Neuron (in vitro differentiated cells): ENCODE results near the gene ETHE1.

Experiments used
- H2AFZ ChIP-seq: one replicate; pipeline ENCODE4 v1.6.1; 2013; ENCODE audit warnings: low read depth, mild to moderate bottlenecking, inconsistent platforms, low read length, moderate library complexity
- H3K27me3 ChIP-seq: one replicate; pipeline ENCODE4 v1.6.1; 2013; ENCODE audit warnings: low read length; ENCODE audit not compliant: insufficient read depth
- H3K36me3 ChIP-seq: one replicate; pipeline ENCODE4 v1.6.1; 2013; ENCODE audit warnings: low read length; ENCODE audit not compliant: insufficient read depth
- H3K4me1 ChIP-seq: one replicate; pipeline ENCODE4 v1.6.1; 2013; ENCODE audit warnings: low read length; ENCODE audit not compliant: insufficient read depth
- H3K4me3 ChIP-seq: 2 replicates; pipeline ENCODE4 v1.5.1; 2013; ENCODE audit warnings: mild to moderate bottlenecking, low read length, moderate library complexity
- H3K9me3 ChIP-seq: one replicate; pipeline ENCODE4 v1.6.1; 2013; ENCODE audit warnings: low read length

ETHE1 gene

GRCh38 chr19:43468354-43469159 lies 58.4 kb downstream of the ETHE1 start:
- Histone ChIP-seq H3K36me3 (no peaks in the 10 kb centered on the region), H3K4me3 (no peak overlapping the region), H3K4me1 (peaks cover 8% of the 10 kb centered on the region), H3K9me3 (no peaks in the 10 kb centered on the region), H3K27me3 (no peaks in the 10 kb centered on the region), H2AFZ (no peak overlapping the region)

DNA sequence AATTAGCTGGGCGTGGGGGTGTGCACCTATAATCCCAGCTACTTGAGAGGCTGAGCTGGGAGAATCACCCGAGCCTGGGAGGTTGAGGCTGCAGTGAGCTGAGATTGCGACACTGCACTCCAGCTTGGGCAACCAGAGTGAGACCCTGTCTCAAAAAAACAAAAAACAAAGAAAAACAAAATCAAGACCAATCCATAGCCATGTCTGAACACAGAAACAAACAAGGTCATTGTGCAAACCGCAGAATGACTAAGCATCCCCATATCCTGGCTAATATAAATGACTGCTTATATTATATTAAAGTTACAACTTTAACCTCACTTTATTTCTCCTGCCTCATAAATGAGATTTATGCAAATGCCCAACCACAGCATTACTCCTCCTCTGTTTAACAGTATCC lies 59.3 kb downstream of the ETHE1 start:
- Histone ChIP-seq H3K36me3 (no peaks in the 10 kb centered on the region), H3K4me3 (no peak overlapping the region), H3K27me3 (no peaks in the 10 kb centered on the region), H2AFZ (no peak overlapping the region), H3K4me1 (peaks cover 8% of the 10 kb centered on the region), H3K9me3 (no peaks in the 10 kb centered on the region)

DNA sequence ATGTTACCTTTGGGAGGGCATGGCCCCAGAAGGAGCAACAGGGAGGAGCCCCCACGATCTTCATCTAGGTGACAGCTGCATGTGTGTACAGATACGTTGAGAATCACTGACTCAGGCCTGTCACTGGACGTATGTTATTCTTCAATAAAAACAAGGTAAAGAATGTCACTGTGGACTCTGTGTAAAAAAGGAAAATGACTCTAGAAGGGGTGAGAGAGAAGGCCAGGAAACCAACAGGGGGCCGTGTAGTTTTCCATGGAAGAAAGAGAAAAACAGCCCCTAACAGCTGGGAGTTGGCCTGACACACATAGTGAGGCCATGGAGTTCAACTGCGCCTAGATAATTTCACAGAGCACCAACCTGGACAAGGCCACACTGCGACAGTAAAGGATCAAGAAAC lies 59.7 kb downstream of the ETHE1 start:
- no peaks in the 10 kb centered on the region for H3K27me3 ChIP-seq
- H2AFZ ChIP-seq: no peak overlapping the region
- H3K4me3 ChIP-seq: no peak overlapping the region
- H3K4me1 ChIP-seq: peaks cover 8% of the 10 kb centered on the region
- no peaks in the 10 kb centered on the region for H3K9me3 ChIP-seq
- no peaks in the 10 kb centered on the region for H3K36me3 ChIP-seq

DNA sequence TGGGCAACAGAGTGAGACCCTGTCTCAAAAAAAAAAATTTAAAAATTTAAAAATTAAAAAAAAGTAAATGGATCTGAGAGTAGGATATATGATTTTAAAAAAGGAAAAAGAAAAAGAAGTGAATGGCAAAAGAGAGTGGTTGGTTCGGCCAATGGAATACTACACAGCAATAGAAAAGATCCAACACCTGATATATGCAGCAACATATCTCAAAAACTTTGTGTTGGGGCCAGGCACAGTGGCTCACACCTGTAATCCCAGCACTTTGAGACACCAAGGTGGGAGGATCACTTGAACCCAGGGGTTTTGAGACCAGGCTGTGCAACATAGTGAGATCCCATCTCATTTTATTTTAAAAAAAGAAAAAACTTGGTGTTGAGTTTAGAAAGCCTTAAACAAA lies 60.2 kb downstream of the ETHE1 start:
- Histone ChIP-seq H3K4me1 (peaks cover 8% of the 10 kb centered on the region), H2AFZ (no peak overlapping the region), H3K36me3 (no peaks in the 10 kb centered on the region), H3K4me3 (no peak overlapping the region), H3K9me3 (no peaks in the 10 kb centered on the region), H3K27me3 (no peaks in the 10 kb centered on the region)

GRCh38 chr19:43465468-43466120 lies 61.4 kb downstream of the ETHE1 start, which contains the start of gene LYPD3:
LYPD3 (minus strand) TSS chr19:43465608; CDS start chr19:43465571, 37 bp downstream.
- H2AFZ ChIP-seq: peak within 1 kb of the TSS; percentile 75
- H3K9me3 ChIP-seq: no peaks in the 10 kb centered on the region
- H3K4me3 ChIP-seq: peak within 1 kb of the TSS; percentile 60
- no peaks in the 10 kb centered on the region for H3K27me3 ChIP-seq
- H3K4me1 ChIP-seq: peaks cover 8% of the 10 kb centered on the region
- H3K36me3 ChIP-seq: no peaks in the 10 kb centered on the region

DNA sequence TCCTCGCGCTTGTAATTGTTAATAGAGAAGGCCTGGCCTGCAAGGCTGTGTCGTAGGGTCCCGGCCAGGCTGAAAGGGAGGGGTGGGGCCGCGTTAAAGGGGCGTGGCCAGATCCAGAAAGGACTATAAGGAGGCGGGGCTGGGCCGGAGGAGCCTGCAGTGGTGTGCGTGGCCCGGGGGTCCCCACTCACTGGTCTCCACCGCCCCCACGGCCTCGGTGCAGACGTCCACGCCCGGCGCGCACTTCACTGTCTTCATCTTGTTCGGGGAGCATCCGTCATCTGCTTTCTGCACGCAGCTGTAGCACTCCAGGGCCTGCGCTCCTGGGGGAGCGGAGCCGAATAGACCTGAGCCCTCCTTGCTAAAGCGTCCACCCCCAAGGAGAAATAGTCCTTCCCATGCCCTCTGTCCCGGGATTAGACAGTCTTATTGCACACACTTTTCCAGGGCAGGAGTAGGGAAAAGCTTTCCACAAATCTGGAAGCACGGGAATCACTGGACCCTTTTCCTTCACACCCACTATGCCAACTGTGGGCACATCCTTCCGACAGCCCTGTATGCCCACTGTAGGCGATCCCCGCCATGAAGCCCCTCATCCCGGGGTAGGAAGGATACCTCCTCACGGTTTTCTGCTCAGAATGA lies 62.7 kb downstream of the ETHE1 start:
- no peaks in the 10 kb centered on the region for H3K9me3 ChIP-seq
- no peaks in the 10 kb centered on the region for H3K36me3 ChIP-seq
- peak overlapping the region; percentile 75 for H2AFZ ChIP-seq
- H3K27me3 ChIP-seq: no peaks in the 10 kb centered on the region
- H3K4me1 ChIP-seq: peaks cover 8% of the 10 kb centered on the region
- peak overlapping the region; percentile 60 for H3K4me3 ChIP-seq

DNA sequence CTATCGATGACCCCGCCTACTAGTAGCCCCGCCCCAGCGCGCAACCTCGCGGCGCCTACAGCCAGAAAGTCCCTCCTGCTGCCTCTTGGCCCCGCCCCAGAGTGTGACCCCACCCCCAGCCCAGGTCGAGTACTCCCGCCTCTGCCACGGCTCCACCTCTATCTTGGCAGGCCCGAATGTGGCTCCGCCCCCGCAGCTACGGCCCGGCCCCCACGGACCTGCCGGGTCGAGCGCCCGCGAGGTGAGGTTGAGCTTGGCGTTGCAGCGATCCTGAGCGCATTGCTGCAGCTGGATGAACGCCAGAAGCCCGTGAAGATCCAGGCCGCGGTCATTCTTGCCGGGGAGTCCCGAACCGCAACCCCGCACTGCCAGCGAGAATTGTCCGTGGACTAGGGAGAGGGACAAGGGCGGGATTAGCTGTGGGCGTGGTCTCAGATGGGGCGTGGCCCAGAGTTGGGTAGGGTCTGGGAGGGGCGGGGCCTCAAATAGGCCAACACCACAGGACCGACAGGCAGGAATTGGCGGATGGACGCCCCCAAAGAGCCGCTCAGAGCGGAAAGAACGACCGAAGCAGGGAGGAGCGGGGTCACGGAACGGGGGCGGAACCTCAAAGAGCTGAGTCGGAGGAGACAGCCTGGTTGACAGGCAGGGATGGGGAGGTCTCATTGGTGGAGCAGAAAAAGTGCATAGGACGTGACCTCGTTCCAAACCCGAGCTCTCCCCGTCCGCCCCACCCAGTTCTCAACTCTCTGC lies 63.4 kb downstream of the ETHE1 start:
- H3K36me3 ChIP-seq: no peaks in the 10 kb centered on the region
- no peaks in the 10 kb centered on the region for H3K27me3 ChIP-seq
- peak overlapping the region; percentile 60 for H3K4me3 ChIP-seq
- H3K9me3 ChIP-seq: no peaks in the 10 kb centered on the region
- peaks cover 8% of the 10 kb centered on the region for H3K4me1 ChIP-seq
- peak overlapping the region; percentile 75 for H2AFZ ChIP-seq

DNA sequence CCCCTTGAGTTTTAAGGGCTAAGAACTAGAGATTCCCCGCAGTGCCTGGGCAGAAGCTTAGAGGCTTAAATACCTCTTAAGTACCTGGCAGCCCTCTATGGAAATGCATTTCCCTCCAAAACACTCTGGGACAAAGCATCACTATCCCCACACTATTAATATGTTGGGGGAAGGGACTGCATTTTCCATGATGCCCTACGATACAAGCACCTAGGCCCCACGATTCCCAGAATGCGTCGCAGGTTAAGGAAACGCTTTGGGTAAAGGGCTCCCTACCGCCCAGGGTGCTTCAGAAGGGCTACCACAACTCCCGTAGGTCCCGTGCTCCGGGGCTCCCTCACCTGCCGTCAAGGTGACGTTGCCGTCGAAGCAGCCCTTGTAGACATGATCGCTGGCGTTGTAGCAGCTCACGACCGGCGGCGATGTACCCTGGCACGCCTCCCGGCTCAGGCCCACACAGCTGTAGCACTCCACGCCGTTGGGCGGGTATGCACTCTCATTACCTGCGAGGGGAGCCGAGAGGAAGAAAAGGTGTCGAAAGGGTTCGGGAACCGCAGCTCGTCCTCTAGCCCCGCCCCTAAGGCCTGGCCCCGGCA lies 64.1 kb downstream of the ETHE1 start:
- no peaks in the 10 kb centered on the region for H3K27me3 ChIP-seq
- no peaks in the 10 kb centered on the region for H3K9me3 ChIP-seq
- H2AFZ ChIP-seq: peak overlapping the region; percentile 75
- H3K4me1 ChIP-seq: peaks cover 8% of the 10 kb centered on the region
- H3K36me3 ChIP-seq: no peaks in the 10 kb centered on the region
- peak overlapping the region; percentile 60 for H3K4me3 ChIP-seq

DNA sequence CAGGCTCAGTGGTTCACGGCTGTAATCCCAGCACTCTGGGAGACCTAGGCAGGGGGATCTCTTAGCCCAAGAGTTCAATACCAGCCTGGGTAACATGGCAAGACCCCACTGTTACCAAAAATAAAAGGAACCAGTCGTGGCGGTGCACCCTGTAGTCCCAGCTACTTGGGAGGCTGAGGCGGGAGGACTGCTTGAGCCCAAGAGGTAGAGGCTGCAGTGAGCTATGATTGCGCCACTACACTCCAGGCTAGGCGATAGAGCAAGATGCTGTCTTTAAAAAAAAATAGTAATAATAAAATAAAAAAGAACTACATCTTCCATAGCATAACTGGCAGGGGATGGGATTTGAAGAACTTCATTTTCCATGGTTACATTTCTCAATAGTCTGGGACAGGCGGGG lies 64.6 kb downstream of the ETHE1 start:
- Histone ChIP-seq H3K36me3 (no peaks in the 10 kb centered on the region), H2AFZ (no peak overlapping the region), H3K27me3 (no peaks in the 10 kb centered on the region), H3K4me1 (peaks cover 8% of the 10 kb centered on the region), H3K9me3 (no peaks in the 10 kb centered on the region), H3K4me3 (no peak overlapping the region)

DNA sequence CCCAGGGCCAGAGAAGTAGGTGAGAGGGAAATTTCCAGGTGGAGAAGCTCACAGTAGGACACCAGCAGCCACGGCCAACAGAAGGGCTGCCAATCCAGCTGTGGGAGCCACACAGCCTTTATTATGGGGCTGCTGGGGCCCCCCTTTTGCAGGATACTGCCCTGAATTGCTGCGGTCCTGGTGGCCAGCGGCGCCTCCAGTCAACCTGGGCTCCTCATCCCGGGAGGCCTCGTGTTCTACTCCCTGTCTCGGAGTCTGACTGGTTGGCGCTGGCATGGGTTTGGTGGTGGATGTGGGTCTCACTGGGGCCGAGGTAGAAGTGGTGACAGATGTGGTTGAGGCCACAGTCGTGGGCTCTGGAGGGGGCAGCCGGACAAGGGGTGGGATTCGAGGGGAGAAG lies 65.7 kb downstream of the ETHE1 start:
- Histone ChIP-seq H3K4me1 (peaks cover 8% of the 10 kb centered on the region), H3K36me3 (no peaks in the 10 kb centered on the region), H3K27me3 (no peaks in the 10 kb centered on the region), H3K9me3 (no peaks in the 10 kb centered on the region), H2AFZ (no peak overlapping the region), H3K4me3 (no peak overlapping the region)

DNA sequence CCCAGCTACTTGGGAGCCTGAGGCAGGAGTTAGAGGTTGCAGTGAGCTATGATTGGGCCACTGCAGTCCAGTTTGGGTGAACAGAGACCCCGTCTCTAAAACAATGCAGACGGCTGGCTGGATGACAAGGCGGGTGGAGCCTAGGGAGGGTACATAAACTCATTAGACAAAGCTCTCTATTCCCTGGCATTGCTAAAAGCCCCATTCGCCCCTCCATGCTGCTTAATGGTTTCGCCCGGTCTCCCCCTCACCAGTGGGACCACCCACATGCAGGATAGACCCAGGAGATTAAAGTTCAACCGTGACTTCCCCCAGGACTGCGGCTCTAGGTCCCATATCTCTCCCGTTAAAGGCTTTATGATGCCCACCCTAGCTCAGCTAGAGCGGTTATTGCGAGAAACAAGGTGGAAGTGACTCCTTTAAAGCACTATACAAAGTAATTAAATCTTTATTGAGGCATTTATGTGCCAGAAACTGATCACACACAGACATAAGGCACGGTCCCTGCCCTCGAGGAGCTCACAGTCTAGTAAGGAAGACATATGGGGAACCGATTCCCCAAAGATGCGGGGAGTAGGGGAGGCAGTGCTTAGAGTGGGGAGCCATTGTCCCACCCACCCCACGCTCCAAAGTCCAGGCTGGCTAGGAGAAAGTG lies 66.5 kb downstream of the ETHE1 start:
- Histone ChIP-seq H2AFZ (no peak overlapping the region), H3K4me3 (no peak overlapping the region), H3K36me3 (no peaks in the 10 kb centered on the region), H3K27me3 (no peaks in the 10 kb centered on the region), H3K4me1 (peaks cover 8% of the 10 kb centered on the region), H3K9me3 (no peaks in the 10 kb centered on the region)

DNA sequence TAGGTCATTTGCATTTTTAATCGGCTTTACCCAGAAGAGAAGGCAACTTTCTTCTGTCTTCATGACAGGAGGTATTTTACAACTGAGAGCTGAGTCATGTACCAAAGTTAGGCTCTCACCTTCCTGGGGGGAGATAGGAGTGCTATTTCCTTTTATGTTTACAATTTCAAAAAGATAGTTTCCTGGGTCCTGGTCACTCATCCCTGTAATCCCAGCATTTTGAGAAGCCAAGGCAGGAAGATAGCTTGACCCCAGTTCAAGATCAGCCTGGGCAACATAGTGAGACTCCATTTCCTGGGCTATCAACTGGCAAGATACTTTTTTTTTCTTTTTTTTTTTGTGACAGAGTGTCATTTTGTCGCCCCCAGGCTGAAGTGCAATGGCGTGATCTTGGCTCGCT lies 69.2 kb downstream of the ETHE1 start:
- Histone ChIP-seq H3K9me3 (no peaks in the 10 kb centered on the region), H3K27me3 (no peaks in the 10 kb centered on the region), H3K36me3 (no peaks in the 10 kb centered on the region), H3K4me3 (no peak overlapping the region), H3K4me1 (no peaks in the 10 kb centered on the region), H2AFZ (no peak overlapping the region)
